Activated naive CD4-positive, alpha-beta T cell treated with anti-CD3 and anti-CD28 coated beads for 36 hours (primary cell): Measurements from ENCODE around the gene PPP1R3G. TPM values are rescaled to one million over a fixed set of nuclear protein-coding genes. Genes with fewer than 3 reads are reported as not detected.
"Not testable (repeated sequence)": the region's sequence is repeated elsewhere in the genome, so short reads cannot be mapped to it uniquely, and the experiment has no call there.

Experiments used
- CTCF ChIA-PET: fragments of 350-600 bp; sonication (Branson Sonifier 250); formaldehyde crosslinking; loops from one replicate; lab custom pipeline; 2021; ENCODE audit warnings: antibody characterized with exemption; lab: Charles Lee
- DNase-seq: peaks from one replicate; pipeline ENCODE4 v3.0.0-alpha.2; 2020
- H3K27ac Mint-ChIP-seq: one replicate; pipeline ENCODE4 v1.8.0; 2021; ENCODE audit warnings: mild to moderate bottlenecking, mixed read lengths
- H3K27me3 Mint-ChIP-seq: one replicate; pipeline ENCODE4 v1.8.0; 2021; ENCODE audit warnings: low read depth, mixed read lengths
- H3K36me3 Mint-ChIP-seq: one replicate; pipeline ENCODE4 v1.8.0; 2021; ENCODE audit warnings: low read depth, mixed read lengths
- H3K4me1 Mint-ChIP-seq: one replicate; pipeline ENCODE4 v1.8.0; 2021; ENCODE audit warnings: low read depth, mixed read lengths
- H3K4me3 Mint-ChIP-seq: one replicate; pipeline ENCODE4 v1.8.0; 2021; ENCODE audit warnings: mild to moderate bottlenecking, moderate library complexity, mixed read lengths
- H3K9me3 Mint-ChIP-seq: one replicate; pipeline ENCODE4 v1.8.0; 2021; ENCODE audit warnings: mixed read lengths
- intact Hi-C: fragments of 100-400 bp; cut with micrococcal nuclease; formaldehyde crosslinking; loops from one replicate; pipeline ENCODE4 v1.15.1; 2023
- total RNA-seq, 2 experiments: library from RNA; stranded (reverse); gene quantifications; one replicate each; pipeline ENCODE4 v1.2.3, GENCODE V29; 2021

Gene PPP1R3G
- total RNA-seq, 2 experiments from 2014 or later: not detected

- Mint-ChIP-seq H3K4me1 (peaks cover 5% of the 10 kb centered on the region), H3K4me3 (no peak overlapping the region), H3K36me3 (peaks cover 7% of the 10 kb centered on the region), H3K27ac (no peak overlapping the region), H3K9me3 (peaks cover 11% of the 10 kb centered on the region), H3K27me3 (no peaks in the 10 kb centered on the region)
- no peak for DNase-seq
- intact Hi-C loops: no loop called here
- CTCF ChIA-PET: no interaction called here
Observed at GRCh38 chr6:5055118-5055517, 30.0 kb upstream of the PPP1R3G start.

DNA sequence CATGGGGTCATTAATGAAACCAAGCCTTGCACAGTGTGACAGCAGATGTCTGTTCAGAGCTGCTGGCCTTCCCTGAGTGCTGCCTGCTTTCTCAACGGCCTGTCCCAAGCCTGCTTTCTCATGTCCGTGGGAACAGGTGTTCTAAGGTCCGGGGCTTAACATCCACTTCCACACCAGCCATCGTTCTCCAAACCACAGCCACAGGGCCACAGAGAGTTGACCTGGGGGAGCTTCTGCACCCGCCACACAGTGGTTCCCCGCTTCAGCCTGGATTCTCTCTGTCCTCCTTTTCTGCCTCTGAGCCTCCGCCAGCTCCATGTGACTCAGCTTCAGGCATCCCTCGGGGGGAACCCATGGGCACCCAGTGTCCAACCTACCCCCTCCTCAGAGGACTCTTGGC lies 26.9 kb upstream of the PPP1R3G start:
- H3K36me3 Mint-ChIP-seq: no peaks in the 10 kb centered on the region
- no peak overlapping the region for H3K27ac Mint-ChIP-seq
- CTCF ChIA-PET: interaction anchor here (0.6 kb wide), 1 partner anchor 337 kb away, joined by 3 read pairs; no protein-coding TSS in a partner anchor
- no peaks in the 10 kb centered on the region for H3K9me3 Mint-ChIP-seq
- H3K27me3 Mint-ChIP-seq: no peaks in the 10 kb centered on the region
- intact Hi-C loops: no loop called here
- peaks cover under 1% of the 10 kb centered on the region for H3K4me1 Mint-ChIP-seq
- DNase-seq: no peak
- no peak overlapping the region for H3K4me3 Mint-ChIP-seq

DNA sequence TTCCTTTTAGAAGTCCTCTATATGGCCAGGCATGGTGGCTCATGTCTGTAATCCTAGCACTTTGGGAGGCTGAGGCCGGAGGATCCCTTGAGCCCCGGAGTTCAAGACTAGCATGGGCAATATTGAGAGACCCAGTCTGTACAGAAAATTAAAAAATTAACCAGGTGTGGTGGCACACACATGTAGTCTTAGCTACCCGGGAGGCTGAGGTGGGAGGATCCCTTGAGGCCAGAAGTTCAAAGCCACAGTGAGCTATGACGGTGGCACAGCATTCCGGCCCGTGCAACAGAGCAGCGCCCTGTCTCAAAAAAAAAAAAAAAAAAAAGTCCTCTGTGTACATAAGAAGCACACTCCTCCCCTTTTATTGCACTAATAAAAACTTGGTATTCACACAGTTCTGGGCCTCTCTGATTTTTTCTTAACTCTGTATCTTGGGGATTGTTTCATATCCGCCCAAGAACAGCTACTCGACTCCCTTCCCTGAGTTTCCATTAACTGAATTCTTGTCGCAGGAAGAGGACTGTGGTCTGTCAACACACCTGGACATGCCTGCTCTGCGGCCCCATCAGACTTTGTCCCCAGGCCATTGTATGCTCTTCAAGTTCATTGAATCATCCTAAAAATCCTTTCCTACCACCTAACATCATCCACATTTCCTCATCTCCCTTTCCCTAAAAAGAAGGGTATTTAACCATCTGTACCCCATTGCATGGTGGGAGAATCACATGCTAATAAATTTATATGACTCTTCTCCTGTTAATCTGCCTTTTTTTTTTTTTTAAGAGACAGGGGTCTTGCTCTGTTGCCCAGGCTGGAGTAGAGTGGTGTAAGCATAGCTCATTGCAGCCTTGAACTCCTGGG lies 25.9 kb upstream of the PPP1R3G start:
- Mint-ChIP-seq H3K36me3 (no peaks in the 10 kb centered on the region), H3K27ac (no peak overlapping the region), H3K27me3 (no peaks in the 10 kb centered on the region), H3K4me1 (no peaks in the 10 kb centered on the region), H3K4me3 (no peak overlapping the region), H3K9me3 (no peaks in the 10 kb centered on the region)
- no peak for DNase-seq
- CTCF ChIA-PET: interaction anchor here (0.7 kb wide), 1 partner anchor 22 kb away, joined by 8 read pairs; no protein-coding TSS in a partner anchor
- intact Hi-C loops: no loop called here

- H3K9me3 Mint-ChIP-seq, DNase-seq, CTCF ChIA-PET, H3K27ac Mint-ChIP-seq, H3K27me3 Mint-ChIP-seq, intact Hi-C loops, H3K4me1 Mint-ChIP-seq, H3K4me3 Mint-ChIP-seq, H3K36me3 Mint-ChIP-seq: not testable (repeated sequence)
Observed at GRCh38 chr6:5060439-5060838, 24.7 kb upstream of the PPP1R3G start.

DNA sequence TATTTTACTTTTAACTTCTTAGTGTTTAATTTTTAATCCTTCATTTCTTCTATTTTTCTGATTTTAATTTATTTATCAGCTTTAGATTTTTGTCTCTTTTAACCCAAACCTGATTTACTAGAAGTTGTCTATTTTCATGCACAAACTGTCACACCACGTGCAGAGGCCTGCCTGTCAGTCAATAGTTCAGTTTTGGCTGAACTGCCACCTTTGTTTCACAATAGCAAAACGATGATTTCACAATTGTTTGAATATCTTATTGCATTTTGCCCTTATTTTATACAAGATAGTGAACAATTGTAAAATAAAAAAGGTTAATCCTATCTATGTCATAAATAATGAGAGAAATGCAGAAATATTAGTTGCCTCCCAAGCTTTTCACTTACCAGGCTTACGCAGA lies 24.0 kb upstream of the PPP1R3G start:
- CTCF ChIA-PET: no interaction called here
- Mint-ChIP-seq H3K4me3 (no peak overlapping the region), H3K4me1 (no peaks in the 10 kb centered on the region), H3K9me3 (no peaks in the 10 kb centered on the region), H3K27ac (no peak overlapping the region), H3K36me3 (no peaks in the 10 kb centered on the region), H3K27me3 (no peaks in the 10 kb centered on the region)
- intact Hi-C loops: no loop called here
- no peak for DNase-seq

- no peak overlapping the region for H3K4me3 Mint-ChIP-seq
- H3K9me3 Mint-ChIP-seq: peaks cover 5% of the 10 kb centered on the region
- intact Hi-C loops: no loop called here
- H3K36me3 Mint-ChIP-seq: no peaks in the 10 kb centered on the region
- CTCF ChIA-PET: no interaction called here
- H3K27ac Mint-ChIP-seq: no peak overlapping the region
- no peaks in the 10 kb centered on the region for H3K27me3 Mint-ChIP-seq
- H3K4me1 Mint-ChIP-seq: no peaks in the 10 kb centered on the region
- no peak for DNase-seq
Observed at GRCh38 chr6:5063617-5064016, 21.5 kb upstream of the PPP1R3G start.

- H3K4me3 Mint-ChIP-seq: no peak overlapping the region
- H3K9me3 Mint-ChIP-seq: peaks cover 5% of the 10 kb centered on the region
- H3K4me1 Mint-ChIP-seq: no peaks in the 10 kb centered on the region
- no peak overlapping the region for H3K27ac Mint-ChIP-seq
- CTCF ChIA-PET: no interaction called here
- no peaks in the 10 kb centered on the region for H3K27me3 Mint-ChIP-seq
- intact Hi-C loops: no loop called here
- H3K36me3 Mint-ChIP-seq: no peaks in the 10 kb centered on the region
- no peak for DNase-seq
Observed at GRCh38 chr6:5066456-5067093, 18.6 kb upstream of the PPP1R3G start.

DNA sequence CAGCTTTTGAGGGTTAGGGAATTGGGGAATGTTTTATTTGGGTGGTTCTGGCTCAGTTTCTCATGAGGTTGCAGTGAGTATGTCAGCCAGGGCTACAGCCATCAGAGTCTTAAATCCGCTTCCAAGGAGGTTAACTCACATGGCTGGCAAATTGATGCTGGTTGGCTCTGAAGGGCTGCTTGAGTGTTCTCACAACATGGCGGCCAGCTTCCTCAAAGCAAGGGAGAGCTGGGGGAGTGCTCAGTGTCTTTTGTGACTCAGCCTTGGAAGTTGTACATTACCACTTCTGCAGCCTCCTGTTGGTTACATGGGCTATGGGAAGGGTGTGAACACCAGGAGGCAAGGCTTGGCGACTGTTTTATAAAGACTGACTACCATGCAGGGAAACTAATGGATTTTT lies 17.8 kb upstream of the PPP1R3G start:
- no peak overlapping the region for H3K4me3 Mint-ChIP-seq
- peaks cover 5% of the 10 kb centered on the region for H3K9me3 Mint-ChIP-seq
- intact Hi-C loops: no loop called here
- DNase-seq: no peak
- H3K27ac Mint-ChIP-seq: no peak overlapping the region
- H3K4me1 Mint-ChIP-seq: no peaks in the 10 kb centered on the region
- CTCF ChIA-PET: no interaction called here
- H3K36me3 Mint-ChIP-seq: no peaks in the 10 kb centered on the region
- H3K27me3 Mint-ChIP-seq: no peaks in the 10 kb centered on the region

DNA sequence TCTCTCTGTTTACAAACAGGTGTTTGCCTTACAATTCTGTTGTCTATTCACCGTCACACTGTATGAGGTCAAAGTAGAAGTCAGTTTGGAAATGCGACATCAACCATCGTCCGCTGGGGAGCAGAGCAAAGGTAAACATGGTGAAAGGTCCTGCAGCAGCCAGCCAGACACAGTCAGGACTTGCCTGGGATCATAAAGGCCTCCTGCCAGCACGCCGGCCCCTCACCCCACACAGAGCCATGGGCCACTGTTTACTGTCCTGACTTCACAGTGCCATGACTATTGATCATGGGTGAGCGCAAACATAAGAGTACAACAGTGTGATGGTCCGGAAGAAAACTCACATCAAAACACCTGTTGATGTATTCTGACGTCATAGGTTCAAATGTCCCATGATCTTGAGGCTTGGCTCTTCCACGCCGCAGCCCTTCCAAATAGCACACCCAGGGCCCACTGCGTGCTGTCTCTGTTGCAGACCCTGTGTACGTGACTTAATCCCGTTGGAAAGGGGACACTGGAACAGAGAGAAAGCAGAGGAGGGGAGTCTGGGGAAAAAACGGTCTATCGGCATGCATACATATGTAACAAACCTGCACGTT lies 16.9 kb upstream of the PPP1R3G start:
- CTCF ChIA-PET: no interaction called here
- Mint-ChIP-seq H3K4me1 (peaks cover 2% of the 10 kb centered on the region), H3K27ac (no peak overlapping the region), H3K4me3 (no peak overlapping the region), H3K9me3 (peaks cover 5% of the 10 kb centered on the region), H3K27me3 (no peaks in the 10 kb centered on the region), H3K36me3 (no peaks in the 10 kb centered on the region)
- intact Hi-C loops: no loop called here
- no peak for DNase-seq

DNA sequence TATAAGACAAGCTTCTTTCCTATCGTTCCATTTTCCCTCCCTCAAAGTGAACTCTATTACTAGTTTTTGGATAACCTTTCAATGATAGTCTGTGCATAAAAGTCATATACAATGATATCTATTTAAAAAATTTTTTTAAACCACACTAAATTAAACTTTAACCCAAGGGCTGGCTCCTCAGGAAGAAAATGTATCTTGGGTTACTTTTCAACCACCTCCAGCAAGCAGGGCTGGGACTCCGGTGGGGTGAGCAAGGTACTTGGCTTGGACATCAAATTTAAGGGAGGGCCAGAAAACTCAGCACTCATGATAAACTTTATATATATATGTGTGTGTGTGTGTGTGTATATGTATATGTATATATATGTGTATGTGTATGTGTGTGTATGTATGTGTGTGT lies 13.9 kb upstream of the PPP1R3G start:
- CTCF ChIA-PET: no interaction called here
- intact Hi-C loops: no loop called here
- H3K27ac Mint-ChIP-seq: no peak overlapping the region
- no peaks in the 10 kb centered on the region for H3K27me3 Mint-ChIP-seq
- no peaks in the 10 kb centered on the region for H3K36me3 Mint-ChIP-seq
- H3K9me3 Mint-ChIP-seq: peaks cover 5% of the 10 kb centered on the region
- DNase-seq: no peak
- no peak overlapping the region for H3K4me3 Mint-ChIP-seq
- H3K4me1 Mint-ChIP-seq: peaks cover 2% of the 10 kb centered on the region

DNA sequence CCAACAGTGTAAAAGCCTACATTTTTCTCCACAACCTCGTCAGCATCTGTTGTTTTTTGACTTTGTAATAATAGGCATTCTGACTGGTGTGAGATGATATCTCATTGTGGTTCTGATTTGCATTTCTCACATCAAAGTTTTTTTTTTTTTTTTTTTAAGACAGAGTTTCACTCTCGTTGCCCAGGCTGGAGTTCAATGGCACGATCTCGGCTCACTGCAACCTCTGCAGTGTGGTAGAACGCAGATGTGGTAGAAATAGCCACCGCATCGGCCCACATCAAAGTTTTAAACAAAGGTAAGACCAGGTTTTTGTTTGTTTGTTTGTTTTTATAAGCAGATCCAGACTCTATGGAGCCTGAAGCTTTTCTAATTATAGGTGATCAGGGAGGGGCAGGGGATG lies 12.7 kb upstream of the PPP1R3G start:
- H3K9me3 Mint-ChIP-seq: peaks cover under 1% of the 10 kb centered on the region
- no peaks in the 10 kb centered on the region for H3K36me3 Mint-ChIP-seq
- no peak overlapping the region for H3K27ac Mint-ChIP-seq
- H3K4me1 Mint-ChIP-seq: peaks cover 2% of the 10 kb centered on the region
- H3K4me3 Mint-ChIP-seq: no peak overlapping the region
- intact Hi-C loops: no loop called here
- DNase-seq: no peak
- CTCF ChIA-PET: no interaction called here
- peaks cover 3% of the 10 kb centered on the region for H3K27me3 Mint-ChIP-seq

DNA sequence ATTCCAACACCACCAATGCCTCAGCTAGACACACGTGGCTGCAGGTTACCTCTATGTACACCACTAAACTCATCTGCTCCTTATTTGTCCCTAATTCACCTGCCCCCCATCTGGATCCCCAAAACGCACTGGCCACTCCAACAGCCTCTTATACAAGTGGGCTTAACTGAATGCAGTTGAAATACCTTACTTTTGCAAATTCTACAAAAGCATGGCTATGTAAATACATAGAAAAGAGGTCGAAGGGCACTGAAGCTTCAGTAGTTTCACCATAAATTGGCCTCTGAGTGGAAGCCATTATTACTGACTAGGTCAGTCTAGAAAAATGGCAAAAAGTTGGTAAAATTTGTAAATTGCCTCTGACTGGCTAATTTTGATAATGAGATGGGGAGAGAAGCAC lies 11.1 kb upstream of the PPP1R3G start:
- CTCF ChIA-PET: interaction anchor here (0.6 kb wide), 1 partner anchor 18 kb away, joined by 3 read pairs; no protein-coding TSS in a partner anchor

More for the DNA sequence above, 11.1 kb upstream of the PPP1R3G start:
- Mint-ChIP-seq H3K9me3 (no peaks in the 10 kb centered on the region), H3K27ac (no peak overlapping the region), H3K27me3 (peaks cover 3% of the 10 kb centered on the region), H3K4me3 (no peak overlapping the region), H3K36me3 (no peaks in the 10 kb centered on the region), H3K4me1 (peaks cover 2% of the 10 kb centered on the region)
- intact Hi-C loops: no loop called here
- DNase-seq: no peak
